H1 (cell line): ENCODE measurements around the gene TENT4B. TPM values are rescaled to one million over a fixed set of nuclear protein-coding genes. Genes with fewer than 3 reads are reported as not detected.

Source experiments
- CTCF ChIA-PET: fragments of 300-600 bp; sonication (Branson Sonifier 250); formaldehyde crosslinking; loops from one replicate; lab custom pipeline; 2021; ENCODE audit not compliant: partially characterized antibody; lab: Charles Lee
- POLR2A ChIA-PET: fragments of 300-600 bp; sonication (Branson Sonifier 250); formaldehyde crosslinking; loops from one replicate; lab custom pipeline; 2021; ENCODE audit warnings: inconsistent platforms; ENCODE audit not compliant: partially characterized antibody; lab: Charles Lee
- DNase-seq, 2 experiments: peaks; one replicate each; pipeline versions ENCODE4 v3.0.0 to v3.0.0-alpha.2; 2010 to 2022; ENCODE audit warnings: low spot score in 2 of 2, low read depth in 1 of 2, mixed read lengths in 1 of 2
- FAIRE-seq: peaks from 2 replicates; lab custom pipeline; 2011; peaks lifted over from hg19 to GRCh38; lab: Jason Lieb, UNC
- H2AFZ ChIP-seq: 2 replicates; pipeline ENCODE4 v1.8.1; 2012; ENCODE audit warnings: low read length, inconsistent platforms
- H2AK5ac ChIP-seq: 2 replicates; pipeline ENCODE4 v1.6.1; 2013; ENCODE audit warnings: low read depth, low read length
- H2BK120ac ChIP-seq: replicated peaks from 2 replicates; pipeline ENCODE3; 2013; ENCODE audit warnings: low read depth, low read length, inconsistent platforms
- H2BK12ac ChIP-seq: 2 replicates; pipeline ENCODE4 v1.6.1; 2013; ENCODE audit warnings: low read depth, low read length
- H2BK15ac ChIP-seq: 2 replicates; pipeline ENCODE4 v1.6.1; 2013; ENCODE audit warnings: low read length
- H2BK20ac ChIP-seq: 2 replicates; pipeline ENCODE4 v1.6.1; 2013; ENCODE audit warnings: low read length
- H2BK5ac ChIP-seq: 2 replicates; pipeline ENCODE4 v1.6.1; 2013; ENCODE audit warnings: low read depth, low read length
- H3K14ac ChIP-seq: 2 replicates; pipeline ENCODE4 v1.6.1; 2013; ENCODE audit warnings: inconsistent platforms; ENCODE audit not compliant: insufficient read length
- H3K18ac ChIP-seq: 2 replicates; pipeline ENCODE4 v1.6.1; 2013; ENCODE audit warnings: low read length; ENCODE audit errors: extremely low read depth
- H3K23ac ChIP-seq: 2 replicates; pipeline ENCODE4 v1.6.1; 2013; ENCODE audit warnings: inconsistent platforms; ENCODE audit not compliant: insufficient read length
- H3K23me2 ChIP-seq: 2 replicates; pipeline ENCODE4 v1.6.1; 2013; ENCODE audit warnings: low read depth, low read length
- H3K27ac ChIP-seq: 2 replicates; pipeline ENCODE4 v1.6.1; 2011; ENCODE audit warnings: low read depth, low read length, inconsistent platforms
- H3K27me3 ChIP-seq, 4 experiments: replicated peaks in 1 of 4; 1 replicate in 1 of 4; 2 replicates in 3 of 4; pipeline versions ENCODE4 v1.6.1 to v1.8.1; 2011 to 2013; ENCODE audit warnings: low read length in 3 of 4, mild to moderate bottlenecking in 3 of 4, inconsistent platforms in 2 of 4, mixed read lengths in 2 of 4, moderate library complexity in 1 of 4; ENCODE audit not compliant: control insufficient read depth in 3 of 4, insufficient read depth in 3 of 4; ENCODE audit errors: extremely low read depth in 1 of 4
- H3K36me3 ChIP-seq, 4 experiments: 2 replicates each; pipeline versions ENCODE4 v1.6.1 to v1.8.1; 2011 to 2013; ENCODE audit warnings: mild to moderate bottlenecking in 4 of 4, low read length in 3 of 4, moderate library complexity in 2 of 4, control low read depth in 1 of 4, inconsistent platforms in 1 of 4; ENCODE audit not compliant: insufficient read depth in 4 of 4, control insufficient read depth in 2 of 4
- H3K4ac ChIP-seq: replicated peaks from 2 replicates; pipeline ENCODE3; 2013; ENCODE audit warnings: low read length, low read depth, mixed read lengths, inconsistent platforms; ENCODE audit not compliant: insufficient read length
- H3K4me1 ChIP-seq, 4 experiments: replicated peaks in 1 of 4; 1 replicate in 1 of 4; 2 replicates in 3 of 4; pipeline versions ENCODE4 v1.6.1 to v1.8.1; 2011 to 2013; ENCODE audit warnings: low read length in 3 of 4, inconsistent platforms in 2 of 4, mixed read lengths in 1 of 4; ENCODE audit not compliant: insufficient read depth in 4 of 4, control insufficient read depth in 3 of 4
- H3K4me2 ChIP-seq, 2 experiments: 2 replicates each; pipeline versions ENCODE4 v1.6.1 to v1.8.1; 2011 to 2013; ENCODE audit warnings: low read depth in 2 of 2, low read length in 2 of 2, control low read depth in 1 of 2, inconsistent platforms in 1 of 2, mild to moderate bottlenecking in 1 of 2; ENCODE audit not compliant: insufficient read depth in 1 of 2
- H3K4me3 ChIP-seq, 4 experiments: fragments of 200-600, 300-600 bp in 1 of 4; sonication (generic), shearing (Covaris generic), sonication (Bioruptor Twin) in 1 of 4; 2 replicates each; pipeline versions ENCODE4 v1.5.1 to v1.8.1; 2011 to 2016; ENCODE audit warnings: low read length in 4 of 4, low read depth in 3 of 4, control low read depth in 2 of 4, inconsistent platforms in 2 of 4, mild to moderate bottlenecking in 2 of 4, mixed read lengths in 1 of 4, moderate library complexity in 1 of 4; ENCODE audit not compliant: insufficient read depth in 2 of 4; ENCODE audit errors: extremely low read depth in 1 of 4
- H3K56ac ChIP-seq: replicated peaks from 2 replicates; pipeline ENCODE3; 2013; ENCODE audit warnings: low read depth, mild to moderate bottlenecking, mixed read lengths, low read length, inconsistent platforms; ENCODE audit not compliant: insufficient read length
- H3K79me1 ChIP-seq: 2 replicates; pipeline ENCODE4 v1.6.1; 2013; ENCODE audit warnings: low read depth, low read length, control low read depth
- H3K79me2 ChIP-seq, 2 experiments: 2 replicates each; pipeline versions ENCODE4 v1.6.1 to v1.8.1; 2012 to 2013; ENCODE audit warnings: low read length in 2 of 2, mild to moderate bottlenecking in 2 of 2, inconsistent platforms in 1 of 2; ENCODE audit not compliant: insufficient read depth in 2 of 2, control insufficient read depth in 1 of 2
- H3K9ac ChIP-seq, 4 experiments: replicated peaks in 1 of 4; 1 replicate in 1 of 4; 2 replicates in 3 of 4; pipeline versions ENCODE4 v1.6.1 to v1.8.1; 2011 to 2013; ENCODE audit warnings: low read depth in 3 of 4, low read length in 3 of 4, control low read depth in 2 of 4, mild to moderate bottlenecking in 2 of 4, moderate library complexity in 2 of 4, inconsistent platforms in 1 of 4; ENCODE audit errors: extremely low read depth in 1 of 4
- H3K9me3 ChIP-seq, 2 experiments: 2 replicates each; pipeline versions ENCODE4 v1.6.1 to v1.8.1; 2012 to 2013; ENCODE audit warnings: mild to moderate bottlenecking in 2 of 2, moderate library complexity in 2 of 2, control low read depth in 1 of 2, inconsistent platforms in 1 of 2, low read depth in 1 of 2, low read length in 1 of 2, mixed read lengths in 1 of 2; ENCODE audit not compliant: insufficient read depth in 2 of 2
- H4K20me1 ChIP-seq, 2 experiments: replicated peaks in 1 of 2; 2 replicates each; pipeline versions ENCODE3 to v1.8.1; 2011 to 2013; ENCODE audit warnings: inconsistent platforms in 2 of 2, low read length in 2 of 2, mild to moderate bottlenecking in 1 of 2; ENCODE audit not compliant: insufficient read depth in 2 of 2, control insufficient read depth in 1 of 2
- H4K5ac ChIP-seq: 2 replicates; pipeline ENCODE4 v1.6.1; 2013; ENCODE audit warnings: low read length, low read depth, mixed read lengths, inconsistent platforms; ENCODE audit not compliant: insufficient read length
- H4K8ac ChIP-seq: 2 replicates; pipeline ENCODE4 v1.8.0; 2013; ENCODE audit warnings: mild to moderate bottlenecking, moderate library complexity, low read length, inconsistent platforms; ENCODE audit not compliant: insufficient read depth; ENCODE audit errors: extremely low read depth
- H4K91ac ChIP-seq: replicated peaks from 2 replicates; pipeline ENCODE3; 2013; ENCODE audit warnings: low read length, mixed read lengths, inconsistent platforms; ENCODE audit not compliant: insufficient read length
- ATF2 ChIP-seq: IDR thresholded peaks from 2 replicates; pipeline ENCODE4 v1.6.1; 2012; ENCODE audit warnings: low read length, inconsistent platforms
- BCL11A ChIP-seq, 2 experiments: IDR thresholded peaks; one replicate each; pipeline ENCODE4 v1.6.1; 2011; ENCODE audit warnings: low read depth in 2 of 2, low read length in 2 of 2, mild to moderate bottlenecking in 2 of 2
- SIN3A ChIP-seq, 2 experiments: IDR thresholded peaks in 1 of 2; conservative IDR thresholded peaks in 1 of 2; 2 replicates each; pipeline ENCODE4 v1.6.1; 2011 to 2012; ENCODE audit warnings: low read length in 2 of 2, improper control_type of control experiment in 1 of 2, low read depth in 1 of 2, mild to moderate bottlenecking in 1 of 2
- SIX5 ChIP-seq: IDR thresholded peaks from 2 replicates; pipeline ENCODE4 v1.6.1; 2011; ENCODE audit warnings: mild to moderate bottlenecking, low read depth, low read length
- SP1 ChIP-seq: IDR thresholded peaks from 2 replicates; pipeline ENCODE4 v1.6.1; 2011; ENCODE audit warnings: low read depth, low read length
- SRF ChIP-seq: IDR thresholded peaks from 2 replicates; pipeline ENCODE4 v1.6.1; 2011; ENCODE audit warnings: mild to moderate bottlenecking, low read depth, low read length, moderate library complexity
- YY1 ChIP-seq: IDR thresholded peaks from 2 replicates; pipeline ENCODE4 v1.6.1; 2011; ENCODE audit warnings: low read depth, mild to moderate bottlenecking, low read length
- ZNF274 ChIP-seq: IDR thresholded peaks from 2 replicates; pipeline ENCODE4 v1.7.0; 2012; ENCODE audit warnings: low read length, borderline replicate concordance; ENCODE audit errors: extremely low read depth
- WGBS, 2 experiments: shearing (Covaris generic) in 1 of 2; methylation state at CpG; one replicate each; pipeline versions ENCODE4 v1.1.6 to v1.1.7; 2013 to 2015; ENCODE audit warnings: low lambda C conversion rate in 2 of 2, mixed read lengths in 2 of 2, inconsistent platforms in 1 of 2, low coverage in 1 of 2, missing lambda C conversion rate in 1 of 2; ENCODE audit not compliant: insufficient replicate concordance in 2 of 2, insufficient coverage in 1 of 2, insufficient read length in 1 of 2; ENCODE audit errors: extremely low coverage in 1 of 2, missing lambda C conversion rate in 1 of 2; 5-methylcytosine and 5-hydroxymethylcytosine counted together
- polyA plus RNA-seq, 7 experiments: library from polyadenylated mRNA; depleted of rRNA in 3 of 7; stranded (reverse) in 5 of 7; unstranded in 2 of 7; fragments of >200 nt in 5 of 7; fragments of 200-250 nt in 2 of 7; gene quantifications; 1 replicate in 5 of 7; 2 replicates in 1 of 7; 4 replicates in 1 of 7; pipeline versions ENCODE4 v1.2.1 to v1.2.3, GENCODE V29; 2011 to 2013; ENCODE audit warnings: missing spikeins in 2 of 7, mixed read lengths in 2 of 7
- total RNA-seq: library from RNA; stranded (reverse); fragmentation: NEBNext Ultra II Directional; extraction: Animal tissue kit (Norgen Biotek cat#: 25700); gene quantifications from 2 replicates; pipeline ENCODE4 v1.2.1, GENCODE V29; 2021
- TF ChIP-seq, protein P1 (sequence below), 3 experiments: IDR thresholded peaks; 1 replicate in 2 of 3; 2 replicates in 1 of 3; pipeline versions ENCODE4 v1.5.1 to v1.6.1; 2011; ENCODE audit warnings: low read length in 3 of 3, mild to moderate bottlenecking in 3 of 3, inconsistent platforms in 2 of 3, low read depth in 1 of 3, moderate library complexity in 1 of 3; ENCODE audit not compliant: insufficient read depth in 1 of 3; ENCODE audit errors: control extremely low read depth in 1 of 3
- TF ChIP-seq, protein P2 (sequence below): IDR thresholded peaks from 2 replicates; pipeline ENCODE4 v1.6.1; 2012; ENCODE audit warnings: inconsistent platforms

Gene TENT4B
- total and polyA plus RNA-seq, 2 of the 8 experiments (the other 6 are each of a cell fraction or from before 2014, with no cell fraction given) = 4.2 to 15.7 TPM

GRCh38 chr16:50227665-50228064 lies 74.6 kb downstream of the TENT4B start:
- Histone ChIP-seq H3K79me2 (no peaks in the 10 kb centered on the region), H3K14ac (no peak overlapping the region), H3K4me3 (no peak overlapping the region), H4K8ac (no peak overlapping the region), H2BK15ac (no peak overlapping the region), H3K9ac (no peak overlapping the region), H3K27me3 (no peaks in the 10 kb centered on the region), H3K27ac (no peak overlapping the region), H3K23me2 (no peaks in the 10 kb centered on the region), H3K79me1 (no peaks in the 10 kb centered on the region), H3K23ac (no peak overlapping the region), H2BK20ac (no peak overlapping the region), H3K56ac (no peak overlapping the region), H4K5ac (no peak overlapping the region), H3K4ac (no peak overlapping the region), H4K91ac (no peak overlapping the region), H4K20me1 (no peaks in the 10 kb centered on the region), H3K36me3 (peaks cover 0 to 17% (median 9%) of the 10 kb centered on the region in 4 experiments; a peak in 4 of 8 replicates), H2AK5ac (no peak overlapping the region), H2BK12ac (no peak overlapping the region), H2AFZ (no peak overlapping the region), H3K9me3 (no peaks in the 10 kb centered on the region), H3K18ac (no peak overlapping the region), H3K4me2 (no peak overlapping the region), H3K4me1 (no peaks in the 10 kb centered on the region), H2BK120ac (no peak overlapping the region), H2BK5ac (no peak overlapping the region)
- FAIRE-seq (no peak), DNase-seq (no peak)
- ChIA-PET CTCF (interaction anchor here (0.6 kb wide), 1 partner anchor 21 kb away, joined by 3 read pairs; no protein-coding TSS in a partner anchor), POLR2A (no interaction called here)
- 85% methylated on average over 8 of the region's 8 CpGs; no CpG with 5 or more reads in 1 of the 2 experiments for WGBS, 2 experiments
- TF ChIP-seq ZNF274 (no peak), YY1 (no peak), SIN3A (conservative IDR thresholded peaks at IDR 0.05 in 1 of 2, IDR thresholded peaks at IDR 0.05 in 1 of 2; ENCODE audit: low read depth in 1 of 2, low read length in 2 of 2) (no peak), SRF (no peak), SIX5 (no peak), ATF2 (no peak), BCL11A (IDR thresholded peaks at IDR 0.05; ENCODE audit: low read depth in 2 of 2, low read length in 2 of 2) (no peak), SP1 (no peak)
- TF ChIP-seq, protein P1, sequence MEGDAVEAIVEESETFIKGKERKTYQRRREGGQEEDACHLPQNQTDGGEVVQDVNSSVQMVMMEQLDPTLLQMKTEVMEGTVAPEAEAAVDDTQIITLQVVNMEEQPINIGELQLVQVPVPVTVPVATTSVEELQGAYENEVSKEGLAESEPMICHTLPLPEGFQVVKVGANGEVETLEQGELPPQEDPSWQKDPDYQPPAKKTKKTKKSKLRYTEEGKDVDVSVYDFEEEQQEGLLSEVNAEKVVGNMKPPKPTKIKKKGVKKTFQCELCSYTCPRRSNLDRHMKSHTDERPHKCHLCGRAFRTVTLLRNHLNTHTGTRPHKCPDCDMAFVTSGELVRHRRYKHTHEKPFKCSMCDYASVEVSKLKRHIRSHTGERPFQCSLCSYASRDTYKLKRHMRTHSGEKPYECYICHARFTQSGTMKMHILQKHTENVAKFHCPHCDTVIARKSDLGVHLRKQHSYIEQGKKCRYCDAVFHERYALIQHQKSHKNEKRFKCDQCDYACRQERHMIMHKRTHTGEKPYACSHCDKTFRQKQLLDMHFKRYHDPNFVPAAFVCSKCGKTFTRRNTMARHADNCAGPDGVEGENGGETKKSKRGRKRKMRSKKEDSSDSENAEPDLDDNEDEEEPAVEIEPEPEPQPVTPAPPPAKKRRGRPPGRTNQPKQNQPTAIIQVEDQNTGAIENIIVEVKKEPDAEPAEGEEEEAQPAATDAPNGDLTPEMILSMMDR (IDR thresholded peaks at IDR 0.05; ENCODE audit: control extremely low read depth in 1 of 3, insufficient read depth in 1 of 3, low read depth in 1 of 3, low read length in 3 of 3) = no peak
- TF ChIP-seq, protein P2, sequence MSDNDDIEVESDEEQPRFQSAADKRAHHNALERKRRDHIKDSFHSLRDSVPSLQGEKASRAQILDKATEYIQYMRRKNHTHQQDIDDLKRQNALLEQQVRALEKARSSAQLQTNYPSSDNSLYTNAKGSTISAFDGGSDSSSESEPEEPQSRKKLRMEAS = no peak
